H1 (cell line): ENCODE data around the gene GCSAM. TPM values are rescaled to one million over a fixed set of nuclear protein-coding genes. Genes with fewer than 3 reads are reported as not detected.

Experiments used
- CTCF ChIA-PET: fragments of 300-600 bp; sonication (Branson Sonifier 250); formaldehyde crosslinking; loops from one replicate; lab custom pipeline; 2021; ENCODE audit not compliant: partially characterized antibody; lab: Charles Lee
- POLR2A ChIA-PET: fragments of 300-600 bp; sonication (Branson Sonifier 250); formaldehyde crosslinking; loops from one replicate; lab custom pipeline; 2021; ENCODE audit warnings: inconsistent platforms; ENCODE audit not compliant: partially characterized antibody; lab: Charles Lee
- DNase-seq, 2 experiments: peaks; one replicate each; pipeline versions ENCODE4 v3.0.0 to v3.0.0-alpha.2; 2010 to 2022; ENCODE audit warnings: low spot score in 2 of 2, low read depth in 1 of 2, mixed read lengths in 1 of 2
- FAIRE-seq: peaks from 2 replicates; lab custom pipeline; 2011; peaks lifted over from hg19 to GRCh38; lab: Jason Lieb, UNC
- H2AFZ ChIP-seq: 2 replicates; pipeline ENCODE4 v1.8.1; 2012; ENCODE audit warnings: low read length, inconsistent platforms
- H2AK5ac ChIP-seq: 2 replicates; pipeline ENCODE4 v1.6.1; 2013; ENCODE audit warnings: low read depth, low read length
- H2BK120ac ChIP-seq: replicated peaks from 2 replicates; pipeline ENCODE3; 2013; ENCODE audit warnings: low read depth, low read length, inconsistent platforms
- H2BK12ac ChIP-seq: 2 replicates; pipeline ENCODE4 v1.6.1; 2013; ENCODE audit warnings: low read depth, low read length
- H2BK15ac ChIP-seq: 2 replicates; pipeline ENCODE4 v1.6.1; 2013; ENCODE audit warnings: low read length
- H2BK20ac ChIP-seq: 2 replicates; pipeline ENCODE4 v1.6.1; 2013; ENCODE audit warnings: low read length
- H2BK5ac ChIP-seq: 2 replicates; pipeline ENCODE4 v1.6.1; 2013; ENCODE audit warnings: low read depth, low read length
- H3K14ac ChIP-seq: 2 replicates; pipeline ENCODE4 v1.6.1; 2013; ENCODE audit warnings: inconsistent platforms; ENCODE audit not compliant: insufficient read length
- H3K18ac ChIP-seq: 2 replicates; pipeline ENCODE4 v1.6.1; 2013; ENCODE audit warnings: low read length; ENCODE audit errors: extremely low read depth
- H3K23ac ChIP-seq: 2 replicates; pipeline ENCODE4 v1.6.1; 2013; ENCODE audit warnings: inconsistent platforms; ENCODE audit not compliant: insufficient read length
- H3K23me2 ChIP-seq: 2 replicates; pipeline ENCODE4 v1.6.1; 2013; ENCODE audit warnings: low read depth, low read length
- H3K27ac ChIP-seq: 2 replicates; pipeline ENCODE4 v1.6.1; 2011; ENCODE audit warnings: low read depth, low read length, inconsistent platforms
- H3K27me3 ChIP-seq, 4 experiments: replicated peaks in 1 of 4; 1 replicate in 1 of 4; 2 replicates in 3 of 4; pipeline versions ENCODE4 v1.6.1 to v1.8.1; 2011 to 2013; ENCODE audit warnings: low read length in 3 of 4, mild to moderate bottlenecking in 3 of 4, inconsistent platforms in 2 of 4, mixed read lengths in 2 of 4, moderate library complexity in 1 of 4; ENCODE audit not compliant: control insufficient read depth in 3 of 4, insufficient read depth in 3 of 4; ENCODE audit errors: extremely low read depth in 1 of 4
- H3K36me3 ChIP-seq, 4 experiments: 2 replicates each; pipeline versions ENCODE4 v1.6.1 to v1.8.1; 2011 to 2013; ENCODE audit warnings: mild to moderate bottlenecking in 4 of 4, low read length in 3 of 4, moderate library complexity in 2 of 4, control low read depth in 1 of 4, inconsistent platforms in 1 of 4; ENCODE audit not compliant: insufficient read depth in 4 of 4, control insufficient read depth in 2 of 4
- H3K4ac ChIP-seq: replicated peaks from 2 replicates; pipeline ENCODE3; 2013; ENCODE audit warnings: low read length, low read depth, mixed read lengths, inconsistent platforms; ENCODE audit not compliant: insufficient read length
- H3K4me1 ChIP-seq, 4 experiments: replicated peaks in 1 of 4; 1 replicate in 1 of 4; 2 replicates in 3 of 4; pipeline versions ENCODE4 v1.6.1 to v1.8.1; 2011 to 2013; ENCODE audit warnings: low read length in 3 of 4, inconsistent platforms in 2 of 4, mixed read lengths in 1 of 4; ENCODE audit not compliant: insufficient read depth in 4 of 4, control insufficient read depth in 3 of 4
- H3K4me2 ChIP-seq, 2 experiments: 2 replicates each; pipeline versions ENCODE4 v1.6.1 to v1.8.1; 2011 to 2013; ENCODE audit warnings: low read depth in 2 of 2, low read length in 2 of 2, control low read depth in 1 of 2, inconsistent platforms in 1 of 2, mild to moderate bottlenecking in 1 of 2; ENCODE audit not compliant: insufficient read depth in 1 of 2
- H3K4me3 ChIP-seq, 4 experiments: fragments of 200-600, 300-600 bp in 1 of 4; sonication (generic), shearing (Covaris generic), sonication (Bioruptor Twin) in 1 of 4; 2 replicates each; pipeline versions ENCODE4 v1.5.1 to v1.8.1; 2011 to 2016; ENCODE audit warnings: low read length in 4 of 4, low read depth in 3 of 4, control low read depth in 2 of 4, inconsistent platforms in 2 of 4, mild to moderate bottlenecking in 2 of 4, mixed read lengths in 1 of 4, moderate library complexity in 1 of 4; ENCODE audit not compliant: insufficient read depth in 2 of 4; ENCODE audit errors: extremely low read depth in 1 of 4
- H3K56ac ChIP-seq: replicated peaks from 2 replicates; pipeline ENCODE3; 2013; ENCODE audit warnings: low read depth, mild to moderate bottlenecking, mixed read lengths, low read length, inconsistent platforms; ENCODE audit not compliant: insufficient read length
- H3K79me1 ChIP-seq: 2 replicates; pipeline ENCODE4 v1.6.1; 2013; ENCODE audit warnings: low read depth, low read length, control low read depth
- H3K79me2 ChIP-seq, 2 experiments: 2 replicates each; pipeline versions ENCODE4 v1.6.1 to v1.8.1; 2012 to 2013; ENCODE audit warnings: low read length in 2 of 2, mild to moderate bottlenecking in 2 of 2, inconsistent platforms in 1 of 2; ENCODE audit not compliant: insufficient read depth in 2 of 2, control insufficient read depth in 1 of 2
- H3K9ac ChIP-seq, 4 experiments: replicated peaks in 1 of 4; 1 replicate in 1 of 4; 2 replicates in 3 of 4; pipeline versions ENCODE4 v1.6.1 to v1.8.1; 2011 to 2013; ENCODE audit warnings: low read depth in 3 of 4, low read length in 3 of 4, control low read depth in 2 of 4, mild to moderate bottlenecking in 2 of 4, moderate library complexity in 2 of 4, inconsistent platforms in 1 of 4; ENCODE audit errors: extremely low read depth in 1 of 4
- H3K9me3 ChIP-seq, 2 experiments: 2 replicates each; pipeline versions ENCODE4 v1.6.1 to v1.8.1; 2012 to 2013; ENCODE audit warnings: mild to moderate bottlenecking in 2 of 2, moderate library complexity in 2 of 2, control low read depth in 1 of 2, inconsistent platforms in 1 of 2, low read depth in 1 of 2, low read length in 1 of 2, mixed read lengths in 1 of 2; ENCODE audit not compliant: insufficient read depth in 2 of 2
- H4K20me1 ChIP-seq, 2 experiments: replicated peaks in 1 of 2; 2 replicates each; pipeline versions ENCODE3 to v1.8.1; 2011 to 2013; ENCODE audit warnings: inconsistent platforms in 2 of 2, low read length in 2 of 2, mild to moderate bottlenecking in 1 of 2; ENCODE audit not compliant: insufficient read depth in 2 of 2, control insufficient read depth in 1 of 2
- H4K5ac ChIP-seq: 2 replicates; pipeline ENCODE4 v1.6.1; 2013; ENCODE audit warnings: low read length, low read depth, mixed read lengths, inconsistent platforms; ENCODE audit not compliant: insufficient read length
- H4K8ac ChIP-seq: 2 replicates; pipeline ENCODE4 v1.8.0; 2013; ENCODE audit warnings: mild to moderate bottlenecking, moderate library complexity, low read length, inconsistent platforms; ENCODE audit not compliant: insufficient read depth; ENCODE audit errors: extremely low read depth
- H4K91ac ChIP-seq: replicated peaks from 2 replicates; pipeline ENCODE3; 2013; ENCODE audit warnings: low read length, mixed read lengths, inconsistent platforms; ENCODE audit not compliant: insufficient read length
- BRCA1 ChIP-seq: IDR thresholded peaks from 2 replicates; pipeline ENCODE4 v1.6.1; 2012; ENCODE audit warnings: low read depth, low read length, improper control_type of control experiment
- CHD2 ChIP-seq: IDR thresholded peaks from 2 replicates; pipeline ENCODE4 v1.6.1; 2012; ENCODE audit warnings: low read length, improper control_type of control experiment
- CREB1 ChIP-seq: IDR thresholded peaks from 2 replicates; pipeline ENCODE4 v1.6.1; 2012; ENCODE audit warnings: inconsistent platforms
- EGR1 ChIP-seq: IDR thresholded peaks from 2 replicates; pipeline ENCODE4 v1.6.1; 2011; ENCODE audit warnings: low read depth, low read length, borderline replicate concordance
- EZH2 ChIP-seq: fragments of 200-600 bp; sonication (generic); IDR thresholded peaks from 2 replicates; pipeline ENCODE4 v1.7.1; 2012; ENCODE audit warnings: low read depth, mild to moderate bottlenecking, moderate library complexity, low read length, inconsistent platforms; ENCODE audit not compliant: severe bottlenecking
- HDAC2 ChIP-seq, 2 experiments: fragments of 300-600 bp in 1 of 2; sonication (generic) in 1 of 2; IDR thresholded peaks; 2 replicates each; pipeline ENCODE4 v1.6.1; 2011 to 2012; ENCODE audit warnings: low read depth in 2 of 2, low read length in 2 of 2, mild to moderate bottlenecking in 2 of 2, moderate library complexity in 2 of 2, borderline replicate concordance in 1 of 2, inconsistent platforms in 1 of 2
- KDM1A ChIP-seq: fragments of 200-600, 300-600 bp; sonication (generic); IDR thresholded peaks from 2 replicates; pipeline ENCODE4 v1.7.1; 2016; ENCODE audit warnings: mild to moderate bottlenecking, low read length, borderline replicate concordance
- KDM4A ChIP-seq: IDR thresholded peaks from one replicate; pipeline ENCODE4 v1.7.1; 2012; ENCODE audit warnings: low read depth, mild to moderate bottlenecking, moderate library complexity, low read length, inconsistent platforms; ENCODE audit not compliant: severe bottlenecking
- PHF8 ChIP-seq: fragments of 200-600 bp; sonication (generic); conservative IDR thresholded peaks from 2 replicates; pipeline ENCODE4 v1.7.1; 2012; ENCODE audit warnings: low read depth, mild to moderate bottlenecking, inconsistent platforms, low read length, moderate library complexity
- RAD21 ChIP-seq, 2 experiments: IDR thresholded peaks in 1 of 2; conservative IDR thresholded peaks in 1 of 2; 2 replicates each; pipeline ENCODE4 v1.6.1; 2011; ENCODE audit warnings: low read depth in 2 of 2, low read length in 2 of 2, improper control_type of control experiment in 1 of 2, inconsistent platforms in 1 of 2, mild to moderate bottlenecking in 1 of 2, moderate library complexity in 1 of 2
- RFX5 ChIP-seq: IDR thresholded peaks from 2 replicates; pipeline ENCODE4 v1.6.1; 2011; ENCODE audit warnings: low read depth, low read length, improper control_type of control experiment, borderline replicate concordance
- TAF1 ChIP-seq: IDR thresholded peaks from 2 replicates; pipeline ENCODE4 v1.6.1; 2011; ENCODE audit warnings: mild to moderate bottlenecking, low read depth, low read length
- TEAD4 ChIP-seq: IDR thresholded peaks from 2 replicates; pipeline ENCODE4 v1.6.1; 2012; ENCODE audit warnings: low read depth, low read length, inconsistent platforms, mixed read lengths
- polyA plus RNA-seq, 7 experiments: library from polyadenylated mRNA; depleted of rRNA in 3 of 7; stranded (reverse) in 5 of 7; unstranded in 2 of 7; fragments of >200 nt in 5 of 7; fragments of 200-250 nt in 2 of 7; gene quantifications; 1 replicate in 5 of 7; 2 replicates in 1 of 7; 4 replicates in 1 of 7; pipeline versions ENCODE4 v1.2.1 to v1.2.3, GENCODE V29; 2011 to 2013; ENCODE audit warnings: missing spikeins in 2 of 7, mixed read lengths in 2 of 7
- total RNA-seq: library from RNA; stranded (reverse); fragmentation: NEBNext Ultra II Directional; extraction: Animal tissue kit (Norgen Biotek cat#: 25700); gene quantifications from 2 replicates; pipeline ENCODE4 v1.2.1, GENCODE V29; 2021
- TF ChIP-seq, protein P1 (sequence below): IDR thresholded peaks from 2 replicates; pipeline ENCODE4 v1.6.1; 2011; ENCODE audit warnings: low read length, improper control_type of control experiment

The GCSAM gene
- total and polyA plus RNA-seq, 2 of the 8 experiments (the other 6 are each of a cell fraction or from before 2014, with no cell fraction given): not detected

DNA sequence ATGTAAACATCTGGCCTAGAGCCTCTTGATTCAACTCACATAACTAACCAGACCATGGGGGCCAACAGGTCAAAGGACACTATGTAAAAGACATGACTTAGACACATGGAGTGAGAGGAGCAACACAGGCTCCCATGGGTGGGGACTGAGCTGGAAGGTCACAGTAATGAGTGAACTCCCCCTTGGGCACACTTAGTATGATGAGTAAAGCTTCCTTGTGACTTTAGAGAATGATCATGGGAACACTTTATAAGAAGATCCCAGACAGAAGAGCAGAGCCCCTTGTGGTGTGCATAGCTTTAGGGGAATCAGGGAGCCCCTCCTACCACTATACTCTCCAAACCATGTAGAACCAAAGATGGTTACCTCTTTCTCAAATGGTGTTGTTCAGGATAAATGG, 10.2 kb downstream of the GCSAM start:
- H3K23ac ChIP-seq: no peak overlapping the region
- H3K18ac ChIP-seq: no peak overlapping the region
- H4K5ac ChIP-seq: no peak overlapping the region
- no peak overlapping the region for H3K4ac ChIP-seq
- no peak overlapping the region for H2BK5ac ChIP-seq
- no peak overlapping the region for H2BK20ac ChIP-seq
- H3K56ac ChIP-seq: no peak overlapping the region
- H4K8ac ChIP-seq: no peak overlapping the region
- no peak overlapping the region for H3K4me2 ChIP-seq
- H3K79me1 ChIP-seq: no peaks in the 10 kb centered on the region
- no peak overlapping the region for H2BK120ac ChIP-seq
- no peak for FAIRE-seq
- H3K14ac ChIP-seq: no peak overlapping the region
- no peak overlapping the region for H4K91ac ChIP-seq
- no peak overlapping the region for H2BK15ac ChIP-seq
- H3K9me3 ChIP-seq: no peaks in the 10 kb centered on the region
- H3K79me2 ChIP-seq: no peaks in the 10 kb centered on the region
- H3K36me3 ChIP-seq: no peaks in the 10 kb centered on the region; a peak in 1 of 8 replicates
- DNase-seq: no peak
- no peak overlapping the region for H3K27ac ChIP-seq
- H3K23me2 ChIP-seq: no peaks in the 10 kb centered on the region
- H3K4me1 ChIP-seq: peaks cover 0 to 20% (median 11%) of the 10 kb centered on the region in 4 experiments; a peak in 5 of 7 replicates
- H3K9ac ChIP-seq: no peak overlapping the region
- H2AK5ac ChIP-seq: no peak overlapping the region
- no peaks in the 10 kb centered on the region for H3K27me3 ChIP-seq
- CTCF ChIA-PET: interaction anchor here (0.9 to 1.9 kb wide), 4 partner anchors 11 to 411 kb away, joined by 3 to 11 read pairs (median 3); no protein-coding TSS in a partner anchor
- no peak overlapping the region for H3K4me3 ChIP-seq
- H2BK12ac ChIP-seq: no peak overlapping the region
- POLR2A ChIA-PET: interaction anchor here (1.1 kb wide), 1 partner anchor 11 kb away, joined by 3 read pairs; no protein-coding TSS in a partner anchor
- no peak overlapping the region for H2AFZ ChIP-seq
- H4K20me1 ChIP-seq: no peaks in the 10 kb centered on the region
- TF ChIP-seq BRCA1 (no peak), TAF1 (no peak), EGR1 (no peak), CHD2 (no peak), PHF8 (no peak), CREB1 (no peak), RFX5 (no peak), RAD21 (IDR thresholded peaks at IDR 0.05 in 1 of 2, conservative IDR thresholded peaks at IDR 0.05 in 1 of 2; ENCODE audit: low read depth in 2 of 2, low read length in 2 of 2) (no peak), KDM4A (no peak), KDM1A (no peak), HDAC2 (IDR thresholded peaks at IDR 0.05; ENCODE audit: borderline replicate concordance in 1 of 2, low read depth in 2 of 2, low read length in 2 of 2) (no peak), TEAD4 (no peak), EZH2 (no peak)
- TF ChIP-seq, protein P1, sequence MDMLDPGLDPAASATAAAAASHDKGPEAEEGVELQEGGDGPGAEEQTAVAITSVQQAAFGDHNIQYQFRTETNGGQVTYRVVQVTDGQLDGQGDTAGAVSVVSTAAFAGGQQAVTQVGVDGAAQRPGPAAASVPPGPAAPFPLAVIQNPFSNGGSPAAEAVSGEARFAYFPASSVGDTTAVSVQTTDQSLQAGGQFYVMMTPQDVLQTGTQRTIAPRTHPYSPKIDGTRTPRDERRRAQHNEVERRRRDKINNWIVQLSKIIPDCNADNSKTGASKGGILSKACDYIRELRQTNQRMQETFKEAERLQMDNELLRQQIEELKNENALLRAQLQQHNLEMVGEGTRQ: no peak
